ENCODE results near the gene ARHGAP26. TPM values are rescaled to one million over a fixed set of nuclear protein-coding genes. Genes with fewer than 3 reads are reported as not detected.

ARHGAP26 gene
- total RNA-seq, 1 experiment from 2014 or later: 5.9 TPM

DNA sequence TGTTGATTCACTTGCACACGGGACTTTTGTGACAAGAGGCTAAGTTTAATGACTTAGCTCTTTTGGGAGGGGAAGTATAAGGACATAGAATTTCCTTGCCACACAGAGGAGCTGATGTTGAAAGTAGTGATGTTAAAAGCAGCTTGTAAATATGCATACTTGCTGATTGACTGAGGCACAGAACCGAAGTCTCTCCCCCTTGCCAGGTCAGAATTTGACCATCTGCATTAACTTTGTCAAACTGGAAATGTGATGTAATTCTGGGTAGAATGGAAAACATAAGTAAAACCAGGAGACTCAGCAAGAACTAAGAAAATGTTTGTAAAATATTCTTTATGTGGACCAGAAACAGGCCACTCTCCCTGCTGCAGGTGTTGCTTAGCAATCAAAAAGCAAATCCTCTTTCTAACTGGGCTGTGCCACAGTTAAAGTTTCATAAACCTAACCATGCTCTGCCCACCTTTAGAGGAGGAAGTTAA, 349.2 kb downstream of the ARHGAP26 start:
- Histone ChIP-seq H3K27me3 (ENCODE audit: control insufficient read depth, insufficient read depth, low read length) (no peaks in the 10 kb centered on the region), H3K4me3 (ENCODE audit: insufficient read depth, low read depth, low read length) (no peak overlapping the region), H3K36me3 (replicated peaks; ENCODE audit: control insufficient read depth, insufficient read depth, low read length) (no peaks in the 10 kb centered on the region)
- DNase-seq: no peak

DNA sequence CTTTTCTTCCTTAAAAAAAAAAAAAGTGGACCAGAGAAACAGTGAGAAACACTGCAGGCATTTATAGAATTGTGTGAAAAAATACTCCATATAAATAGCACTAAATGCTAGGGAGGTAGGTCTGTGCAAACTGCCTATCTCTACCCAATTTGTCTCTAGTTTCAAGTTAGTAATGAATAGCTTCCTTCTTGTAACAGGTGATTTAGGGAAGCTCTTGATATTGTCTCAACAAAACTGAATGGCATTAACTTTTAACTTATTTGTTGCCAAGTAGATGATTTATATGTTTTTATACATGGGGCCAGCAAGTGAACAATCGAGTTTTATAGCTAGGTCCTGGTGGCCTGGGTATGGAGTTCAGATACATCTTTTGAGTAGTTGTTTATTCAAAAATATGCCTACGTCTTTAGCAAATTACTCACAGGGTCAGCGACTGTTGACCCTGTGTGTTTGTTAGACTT, 349.7 kb downstream of the ARHGAP26 start:
- Histone ChIP-seq H3K36me3 (replicated peaks; ENCODE audit: control insufficient read depth, insufficient read depth, low read length) (no peaks in the 10 kb centered on the region), H3K27me3 (ENCODE audit: control insufficient read depth, insufficient read depth, low read length) (no peaks in the 10 kb centered on the region), H3K4me3 (ENCODE audit: insufficient read depth, low read depth, low read length) (no peak overlapping the region)
- no peak for DNase-seq

DNA sequence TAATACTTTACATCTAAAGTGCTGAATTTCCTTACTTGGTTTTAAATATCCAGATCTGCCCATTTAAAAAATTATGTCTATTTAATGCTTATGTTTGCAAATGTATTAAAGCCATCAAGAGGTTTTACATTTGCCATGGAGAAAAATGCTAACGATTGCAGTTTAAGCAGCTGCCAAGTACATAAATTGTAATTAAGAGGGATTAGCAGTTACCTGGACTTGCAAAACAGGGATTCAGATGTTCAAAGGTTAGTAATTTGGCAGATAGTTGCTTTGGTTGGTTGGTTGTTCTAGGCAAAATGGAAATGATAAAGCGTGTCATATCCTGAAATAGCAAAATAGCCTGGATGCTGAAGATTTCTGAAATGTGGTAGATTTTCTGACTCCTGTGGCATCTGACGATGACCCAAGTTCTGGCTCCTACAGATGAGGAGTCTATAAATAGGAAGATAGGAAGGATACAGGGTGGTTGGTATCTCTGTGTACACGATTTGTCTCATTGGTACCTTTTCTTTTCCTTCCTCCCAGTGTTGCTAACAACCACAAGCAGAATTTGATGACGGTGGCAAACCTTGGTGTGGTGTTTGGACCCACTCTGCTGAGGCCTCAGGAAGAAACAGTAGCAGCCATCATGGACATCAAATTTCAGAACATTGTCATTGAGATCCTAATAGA, 350.4 kb downstream of the ARHGAP26 start:
- no peak for DNase-seq
- Histone ChIP-seq H3K36me3 (replicated peaks; ENCODE audit: control insufficient read depth, insufficient read depth, low read length) (no peaks in the 10 kb centered on the region), H3K27me3 (ENCODE audit: control insufficient read depth, insufficient read depth, low read length) (no peaks in the 10 kb centered on the region), H3K4me3 (ENCODE audit: insufficient read depth, low read depth, low read length) (no peak overlapping the region)

DNA sequence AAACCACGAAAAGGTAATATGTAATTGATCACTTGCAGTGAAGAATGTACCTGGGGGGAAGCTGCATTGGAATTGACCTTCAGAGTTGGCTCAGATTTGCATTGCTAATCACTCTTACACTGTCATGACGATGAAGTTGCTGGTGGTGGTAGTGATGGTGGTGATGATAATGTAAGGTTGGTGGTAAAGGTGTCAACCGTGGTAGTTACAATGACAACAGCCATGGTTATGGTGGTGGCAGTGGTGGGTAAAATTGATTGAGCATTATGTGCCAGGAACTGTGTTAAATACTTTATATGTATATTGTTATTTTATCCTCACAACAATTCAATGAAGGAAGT, 350.9 kb downstream of the ARHGAP26 start:
- no peaks in the 10 kb centered on the region for H3K27me3 ChIP-seq (ENCODE audit: control insufficient read depth, insufficient read depth, low read length)
- no peaks in the 10 kb centered on the region for H3K36me3 ChIP-seq (replicated peaks; ENCODE audit: control insufficient read depth, insufficient read depth, low read length)
- H3K4me3 ChIP-seq (ENCODE audit: insufficient read depth, low read depth, low read length): no peak overlapping the region
- DNase-seq: no peak

DNA sequence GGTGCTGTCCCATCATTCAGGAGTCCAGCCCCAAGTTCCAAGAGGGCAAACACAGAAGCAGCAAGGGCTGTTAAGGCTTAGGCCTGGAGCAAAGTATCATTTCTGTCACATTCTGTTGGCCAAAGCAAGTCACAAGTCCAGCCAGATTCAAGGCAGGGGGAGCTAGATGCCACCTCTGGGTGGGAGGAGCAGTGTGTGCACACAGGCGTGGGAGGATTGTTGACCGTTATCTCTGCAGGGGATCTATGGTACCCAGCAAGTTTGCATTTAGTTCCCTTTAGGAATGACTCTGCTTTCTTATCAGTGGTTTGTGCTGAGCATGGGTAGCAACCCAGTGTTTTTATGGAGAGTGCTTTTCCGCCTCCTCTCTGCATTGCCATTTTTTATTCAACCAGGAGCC, 354.4 kb downstream of the ARHGAP26 start:
- no peak for DNase-seq
- H3K27me3 ChIP-seq (ENCODE audit: control insufficient read depth, insufficient read depth, low read length): no peaks in the 10 kb centered on the region
- no peaks in the 10 kb centered on the region for H3K36me3 ChIP-seq (replicated peaks; ENCODE audit: control insufficient read depth, insufficient read depth, low read length)
- H3K4me3 ChIP-seq (ENCODE audit: insufficient read depth, low read depth, low read length): no peak overlapping the region

DNA sequence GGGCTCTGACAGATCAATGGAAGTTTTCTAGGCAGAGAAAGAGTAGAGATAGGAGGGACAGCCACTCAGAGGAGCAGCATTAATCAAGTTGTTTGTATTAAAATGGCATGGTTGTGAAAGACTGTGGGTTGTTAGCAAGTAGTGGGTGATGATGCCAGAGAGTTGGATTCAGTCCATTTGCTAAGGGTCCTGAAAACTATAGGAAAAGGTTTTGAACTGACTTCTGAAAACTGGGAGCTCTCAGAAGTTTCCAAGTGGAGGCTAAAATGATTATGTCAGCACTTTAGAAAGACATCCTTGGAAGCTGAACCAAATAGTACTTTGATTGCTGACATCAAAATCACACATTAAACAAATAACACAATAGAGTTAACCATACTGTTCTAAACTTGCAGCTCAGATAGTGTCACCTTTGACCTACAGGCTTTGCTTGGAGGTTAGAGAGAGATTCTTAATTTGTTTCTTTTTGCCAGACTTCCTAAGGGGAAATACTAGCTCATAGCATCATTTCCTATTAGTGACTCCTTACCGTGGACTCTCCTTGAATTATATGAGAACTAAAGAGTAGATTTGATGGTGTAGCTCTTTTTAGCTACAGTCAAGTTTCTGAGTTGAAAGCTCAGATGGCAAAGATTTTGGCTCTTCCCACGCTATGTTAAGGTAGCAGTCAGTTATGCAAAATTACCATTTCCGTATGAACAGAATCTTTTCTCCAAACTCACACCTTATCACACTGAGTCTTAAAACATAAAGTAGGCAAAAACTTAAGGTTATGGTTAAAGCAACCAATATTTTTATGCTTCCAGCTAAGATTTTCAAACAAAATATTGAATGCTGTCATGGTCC, 356.2 kb downstream of the ARHGAP26 start:
- DNase-seq: no peak
- no peak overlapping the region for H3K4me3 ChIP-seq (ENCODE audit: insufficient read depth, low read depth, low read length)
- no peaks in the 10 kb centered on the region for H3K36me3 ChIP-seq (replicated peaks; ENCODE audit: control insufficient read depth, insufficient read depth, low read length)

DNA sequence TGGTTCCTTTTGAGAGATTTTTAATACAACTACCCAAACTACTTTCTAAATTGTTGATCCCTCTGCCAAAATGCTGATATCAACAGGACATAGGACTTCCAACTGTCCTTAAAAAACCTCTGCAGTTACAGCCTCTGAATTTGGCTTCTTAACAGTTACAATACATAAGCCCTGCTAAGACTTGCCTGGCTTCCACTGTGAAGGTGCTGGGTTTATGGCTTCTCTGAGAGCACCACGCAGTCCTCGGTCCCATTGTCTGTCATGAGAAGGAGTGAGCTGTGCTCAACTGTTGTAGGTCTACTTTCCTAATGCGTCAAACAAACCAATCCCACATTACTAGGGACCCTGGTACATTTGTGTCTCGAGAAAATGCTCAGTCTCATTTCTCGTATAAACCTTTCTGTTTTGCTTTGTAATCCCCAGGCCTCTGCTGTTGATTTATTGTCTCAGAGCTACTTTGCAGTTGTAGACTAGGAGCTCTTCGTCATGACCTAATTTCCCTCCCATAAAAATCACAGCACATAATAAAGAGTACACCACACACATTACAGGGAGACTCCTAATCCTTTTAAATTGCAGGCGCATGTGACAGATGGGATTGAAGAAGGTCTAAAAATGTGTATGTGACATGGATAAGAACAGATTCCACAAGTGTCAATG, 358.4 kb downstream of the ARHGAP26 start:
- DNase-seq: no peak
- Histone ChIP-seq H3K4me3 (ENCODE audit: insufficient read depth, low read depth, low read length) (no peak overlapping the region), H3K27me3 (ENCODE audit: control insufficient read depth, insufficient read depth, low read length) (no peaks in the 10 kb centered on the region), H3K36me3 (replicated peaks; ENCODE audit: control insufficient read depth, insufficient read depth, low read length) (no peaks in the 10 kb centered on the region)

More for the DNA sequence above, 356.2 kb downstream of the ARHGAP26 start:
- no peaks in the 10 kb centered on the region for H3K27me3 ChIP-seq (ENCODE audit: control insufficient read depth, insufficient read depth, low read length)

DNA sequence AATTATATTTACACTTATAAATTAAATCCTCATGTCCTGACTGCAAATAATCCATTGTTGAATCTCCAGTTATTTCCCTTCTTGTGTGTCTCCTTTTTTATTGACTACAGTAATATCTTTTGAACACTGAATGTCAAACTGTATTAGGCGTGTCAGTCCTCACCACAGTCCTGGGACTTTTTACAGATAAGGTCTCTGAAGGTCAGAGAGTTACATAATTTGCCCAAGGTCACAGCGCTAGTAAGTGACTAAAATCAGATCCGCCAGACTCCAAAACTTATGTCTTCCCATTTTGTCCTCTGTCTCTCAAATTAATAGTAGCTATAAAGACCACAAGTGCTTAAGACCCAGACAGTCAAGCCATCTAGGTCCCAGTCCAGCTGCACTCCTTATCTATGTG, 359.0 kb downstream of the ARHGAP26 start:
- no peak for DNase-seq
- H3K4me3 ChIP-seq (ENCODE audit: insufficient read depth, low read depth, low read length): no peak overlapping the region
- H3K27me3 ChIP-seq (ENCODE audit: control insufficient read depth, insufficient read depth, low read length): no peaks in the 10 kb centered on the region

DNA sequence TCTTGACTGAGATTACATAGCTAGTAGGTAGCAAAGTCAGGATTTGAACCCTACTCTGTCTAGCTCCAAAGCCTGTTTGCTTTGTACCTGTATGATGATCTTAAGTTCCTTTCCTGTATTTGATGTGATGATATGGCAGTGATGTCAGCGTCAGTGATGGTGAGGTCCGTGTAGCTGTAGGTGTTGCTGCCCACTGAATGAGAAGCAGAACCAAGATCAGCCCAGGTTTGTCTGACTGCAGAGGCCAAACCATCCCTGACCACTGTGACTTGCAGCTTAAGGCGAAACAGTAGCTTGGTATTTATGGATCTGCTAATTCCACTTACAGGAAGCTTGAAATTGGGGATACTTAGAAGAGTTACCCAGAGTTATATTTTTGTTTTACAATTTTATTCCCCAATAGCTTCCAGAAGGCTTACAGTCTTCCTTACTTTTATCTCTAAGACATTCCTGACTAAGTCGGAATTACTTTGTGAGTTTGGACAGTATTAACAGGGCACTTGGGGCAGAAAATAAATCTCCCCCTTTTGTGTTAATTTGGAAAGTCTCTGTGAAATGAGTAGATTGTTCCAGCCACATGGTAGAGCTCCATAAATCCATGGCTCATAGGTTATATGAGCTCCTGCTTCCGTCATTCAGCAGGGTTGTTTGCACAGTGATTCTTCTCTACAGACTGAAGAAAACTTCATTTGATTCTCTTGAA, 359.9 kb downstream of the ARHGAP26 start:
- no peak for DNase-seq
- no peaks in the 10 kb centered on the region for H3K27me3 ChIP-seq (ENCODE audit: control insufficient read depth, insufficient read depth, low read length)

More for the DNA sequence above, 359.0 kb downstream of the ARHGAP26 start:
- H3K36me3 ChIP-seq (replicated peaks; ENCODE audit: control insufficient read depth, insufficient read depth, low read length): no peaks in the 10 kb centered on the region

DNA sequence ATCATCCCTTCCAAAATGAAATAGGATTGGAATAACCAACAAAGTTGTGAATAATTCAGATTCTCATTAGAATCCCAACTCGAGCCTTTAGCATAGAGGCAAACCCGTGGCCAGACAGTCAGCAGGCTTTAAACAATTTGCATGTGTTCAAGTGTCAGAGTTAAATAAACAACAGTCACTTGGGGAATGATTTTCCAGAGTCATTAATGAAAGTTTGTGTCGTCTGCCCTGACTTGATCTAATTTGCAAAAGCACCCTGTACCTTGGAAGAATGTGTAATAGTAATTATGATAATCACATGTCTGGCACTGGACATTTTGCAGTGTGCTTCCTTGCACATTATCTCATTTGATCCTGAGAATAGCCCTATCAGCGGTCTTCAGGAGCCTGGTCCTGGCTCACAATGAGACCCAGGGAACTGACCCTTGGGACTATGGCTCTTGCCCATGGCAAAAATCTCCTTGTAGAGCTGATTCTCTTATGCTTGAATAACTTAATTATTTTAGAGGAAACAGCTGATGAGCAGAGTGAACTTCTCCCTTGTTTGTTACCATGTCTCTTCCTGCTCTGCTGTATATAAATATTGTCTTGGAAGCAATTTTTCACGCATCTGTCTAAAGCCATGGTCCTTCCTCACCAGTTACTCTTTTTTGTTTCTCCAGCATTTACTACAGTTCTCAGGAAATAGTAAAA, 360.6 kb downstream of the ARHGAP26 start:
- no peak for DNase-seq
- no peaks in the 10 kb centered on the region; the same call in 1 of the 2 replicates for H3K36me3 ChIP-seq (replicated peaks; ENCODE audit: control insufficient read depth, insufficient read depth, low read length)
- H3K27me3 ChIP-seq (ENCODE audit: control insufficient read depth, insufficient read depth, low read length): no peaks in the 10 kb centered on the region
- no peak overlapping the region for H3K4me3 ChIP-seq (ENCODE audit: insufficient read depth, low read depth, low read length)

More for the DNA sequence above, 359.9 kb downstream of the ARHGAP26 start:
- no peak overlapping the region for H3K4me3 ChIP-seq (ENCODE audit: insufficient read depth, low read depth, low read length)
- H3K36me3 ChIP-seq (replicated peaks; ENCODE audit: control insufficient read depth, insufficient read depth, low read length): no peaks in the 10 kb centered on the region; the same call in 1 of the 2 replicates

DNA sequence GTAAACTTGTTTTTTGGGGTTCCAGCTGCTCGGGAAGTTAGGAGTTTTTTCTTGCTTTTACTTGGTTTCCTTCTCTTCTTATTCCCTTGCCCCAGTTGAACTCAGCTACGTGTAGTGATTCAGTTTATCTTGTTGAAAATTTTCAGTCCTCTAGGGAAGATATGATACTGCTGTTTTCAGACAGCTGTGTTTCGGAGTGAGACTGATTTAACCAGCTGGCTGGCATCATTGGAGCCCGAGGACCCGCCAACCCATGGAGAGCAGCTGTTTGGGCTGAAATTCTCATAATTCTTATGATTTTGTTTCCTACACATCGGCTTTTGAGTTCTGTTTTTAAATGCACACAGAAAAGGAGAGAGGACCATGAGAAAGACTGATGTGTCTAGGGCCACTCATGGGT, 361.8 kb downstream of the ARHGAP26 start:
- H3K4me3 ChIP-seq (ENCODE audit: insufficient read depth, low read depth, low read length): no peak overlapping the region
- H3K36me3 ChIP-seq (replicated peaks; ENCODE audit: control insufficient read depth, insufficient read depth, low read length): no peaks in the 10 kb centered on the region; the same call in 1 of the 2 replicates
- no peaks in the 10 kb centered on the region for H3K27me3 ChIP-seq (ENCODE audit: control insufficient read depth, insufficient read depth, low read length)
- no peak for DNase-seq

DNA sequence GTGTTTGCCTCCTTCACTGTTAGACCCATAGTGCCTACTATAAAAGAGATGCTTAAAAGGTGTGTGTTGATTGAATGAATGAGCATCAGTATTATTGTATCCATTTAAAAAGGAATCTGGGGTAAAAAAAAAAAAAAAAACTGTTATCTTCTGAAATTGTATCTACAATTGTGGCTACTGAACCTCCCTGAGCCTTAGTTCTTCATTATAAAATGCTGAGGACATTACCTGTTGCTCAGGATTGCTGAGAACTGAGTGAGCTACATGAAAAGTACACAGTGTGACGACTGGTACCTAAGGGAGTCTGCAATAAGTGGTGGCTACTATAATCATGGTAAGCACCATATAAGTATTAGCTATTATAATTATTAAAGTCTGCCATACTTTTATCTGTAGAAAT, 362.6 kb downstream of the ARHGAP26 start:
- H3K36me3 ChIP-seq (replicated peaks; ENCODE audit: control insufficient read depth, insufficient read depth, low read length): no peaks in the 10 kb centered on the region; the same call in 1 of the 2 replicates
- H3K4me3 ChIP-seq (ENCODE audit: insufficient read depth, low read depth, low read length): no peak overlapping the region
- DNase-seq: no peak
- no peaks in the 10 kb centered on the region for H3K27me3 ChIP-seq (ENCODE audit: control insufficient read depth, insufficient read depth, low read length)

DNA sequence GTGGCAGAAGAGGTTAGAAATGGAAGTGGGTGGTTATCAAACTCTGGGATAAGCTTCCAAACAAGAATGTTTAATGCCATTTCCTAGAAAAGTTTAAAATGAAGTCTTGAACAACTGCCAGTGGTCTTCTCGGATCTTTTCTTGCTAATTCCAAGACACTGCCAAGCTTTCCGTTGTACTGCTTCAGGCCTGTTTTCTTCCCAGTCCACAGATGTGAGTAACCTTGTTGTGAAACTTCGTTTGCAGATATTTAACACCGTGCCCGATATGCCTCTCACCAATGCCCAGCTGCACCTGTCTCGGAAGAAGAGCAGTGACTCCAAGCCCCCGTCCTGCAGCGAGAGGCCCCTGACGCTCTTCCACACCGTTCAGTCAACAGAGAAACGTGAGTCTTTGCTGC, 363.5 kb downstream of the ARHGAP26 start:
- no peaks in the 10 kb centered on the region; the same call in 1 of the 2 replicates for H3K36me3 ChIP-seq (replicated peaks; ENCODE audit: control insufficient read depth, insufficient read depth, low read length)
- H3K4me3 ChIP-seq (ENCODE audit: insufficient read depth, low read depth, low read length): no peak overlapping the region
- no peak for DNase-seq
- H3K27me3 ChIP-seq (ENCODE audit: control insufficient read depth, insufficient read depth, low read length): no peaks in the 10 kb centered on the region

DNA sequence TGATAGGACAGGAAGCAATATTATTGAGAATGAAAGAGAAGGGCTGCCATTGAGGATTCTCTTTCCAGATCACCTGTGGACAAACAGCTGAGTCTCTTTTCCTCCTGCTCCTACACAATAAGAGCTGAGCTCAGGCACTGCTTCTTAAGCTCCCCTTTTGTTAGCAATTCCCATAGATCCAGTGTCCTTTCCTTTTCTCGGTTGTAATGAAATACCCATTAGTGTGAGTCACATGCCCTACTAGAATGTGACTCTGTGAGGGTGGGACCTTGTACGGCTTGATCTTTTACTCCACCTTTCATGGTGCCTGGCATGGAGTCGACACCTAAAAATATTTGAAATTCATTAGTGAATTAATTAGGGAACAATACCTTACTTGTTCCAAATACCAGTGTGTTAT, 364.1 kb downstream of the ARHGAP26 start:
- no peak for DNase-seq
- Histone ChIP-seq H3K36me3 (replicated peaks; ENCODE audit: control insufficient read depth, insufficient read depth, low read length) (no peaks in the 10 kb centered on the region; the same call in 1 of the 2 replicates), H3K27me3 (ENCODE audit: control insufficient read depth, insufficient read depth, low read length) (no peaks in the 10 kb centered on the region), H3K4me3 (ENCODE audit: insufficient read depth, low read depth, low read length) (no peak overlapping the region)

Data from H7 (cell line).